Activated T-helper 2 cell treated with anti-CD3 and anti-CD28 coated beads, Interferon-gamma antibody, Interleukin-2, Interleukin-4, amounts not matched to agents 10 μg/mL and 5 μg/mL and 100 μg/mL, durations not matched to agents 14 hours and 24 hours and 36 hours (primary cell): ENCODE data around the gene PKNOX2. TPM values are rescaled to one million over a fixed set of nuclear protein-coding genes. Genes with fewer than 3 reads are reported as not detected.
A peak's percentile ranks its signal among the peaks of the same experiment; 100 is the strongest.

Experiments
- DNase-seq: peaks from one replicate; pipeline ENCODE4 v3.0.0; 2021; ENCODE audit warnings: low spot score
- H3K27ac Mint-ChIP-seq: one replicate; pipeline ENCODE4 v1.8.0; 2021; ENCODE audit warnings: mixed read lengths
- H3K27me3 Mint-ChIP-seq: one replicate; pipeline ENCODE4 v1.8.0; 2021; ENCODE audit warnings: low read depth, mixed read lengths
- H3K36me3 Mint-ChIP-seq: one replicate; pipeline ENCODE4 v1.8.0; 2021; ENCODE audit warnings: low read depth, mixed read lengths
- H3K4me1 Mint-ChIP-seq: one replicate; pipeline ENCODE4 v1.8.0; 2021; ENCODE audit warnings: low read depth, mixed read lengths
- H3K4me3 Mint-ChIP-seq: one replicate; pipeline ENCODE4 v1.8.0; 2021; ENCODE audit warnings: low read depth, mild to moderate bottlenecking, moderate library complexity, mixed read lengths
- H3K9me3 Mint-ChIP-seq: one replicate; pipeline ENCODE4 v1.8.0; 2021; ENCODE audit warnings: mixed read lengths
- intact Hi-C: fragments of 100-400 bp; cut with micrococcal nuclease; formaldehyde crosslinking; loops from one replicate; pipeline ENCODE4 v1.15.1; 2023
- total RNA-seq: library from RNA; stranded (reverse); gene quantifications from 2 replicates; pipeline ENCODE4 v1.2.3, GENCODE V29; 2022

PKNOX2 gene
- total RNA-seq, 1 donor from 2014 or later, result not detected

- Mint-ChIP-seq H3K9me3 (no peaks in the 10 kb centered on the region), H3K36me3 (no peaks in the 10 kb centered on the region), H3K27me3 (no peaks in the 10 kb centered on the region), H3K27ac (no peak overlapping the region), H3K4me3 (no peak overlapping the region), H3K4me1 (no peaks in the 10 kb centered on the region)
- DNase-seq, result no peak
- intact Hi-C loops, result loop anchor here (10.0 kb wide), 1 partner anchor 449 kb away; no protein-coding TSS in a partner anchor
Observed at GRCh38 chr11:125425601-125426000, 261.1 kb downstream of the PKNOX2 start.

- DNase-seq, result no peak
- Mint-ChIP-seq H3K27ac (no peak overlapping the region), H3K9me3 (no peaks in the 10 kb centered on the region), H3K4me1 (no peaks in the 10 kb centered on the region), H3K4me3 (no peak overlapping the region), H3K27me3 (no peaks in the 10 kb centered on the region), H3K36me3 (no peaks in the 10 kb centered on the region)
- intact Hi-C loops, result loop anchor here (10.0 kb wide), 1 partner anchor 448 kb away; no protein-coding TSS in a partner anchor
Observed at GRCh38 chr11:125426818-125427528, 262.4 kb downstream of the PKNOX2 start.

GRCh38 chr11:125428486-125429173 is 264.1 kb downstream of the PKNOX2 start:
- Mint-ChIP-seq H3K27ac (no peak overlapping the region), H3K4me3 (no peak overlapping the region), H3K9me3 (no peaks in the 10 kb centered on the region), H3K36me3 (no peaks in the 10 kb centered on the region), H3K27me3 (no peaks in the 10 kb centered on the region), H3K4me1 (no peaks in the 10 kb centered on the region)
- intact Hi-C loops, result loop anchor here (10.0 kb wide), 1 partner anchor 446 kb away; no protein-coding TSS in a partner anchor
- DNase-seq, result no peak

GRCh38 chr11:125429174-125429707 is 264.7 kb downstream of the PKNOX2 start:
- intact Hi-C loops, result loop anchor here (10.0 kb wide), 1 partner anchor 446 kb away; no protein-coding TSS in a partner anchor
- DNase-seq, result peak; percentile 15
- no peak overlapping the region for H3K4me3 Mint-ChIP-seq
- no peaks in the 10 kb centered on the region for H3K36me3 Mint-ChIP-seq
- H3K9me3 Mint-ChIP-seq, result no peaks in the 10 kb centered on the region
- H3K4me1 Mint-ChIP-seq, result no peaks in the 10 kb centered on the region
- H3K27ac Mint-ChIP-seq, result no peak overlapping the region
- no peaks in the 10 kb centered on the region for H3K27me3 Mint-ChIP-seq

GRCh38 chr11:125429807-125430678 is 265.5 kb downstream of the PKNOX2 start:
- Mint-ChIP-seq H3K9me3 (no peaks in the 10 kb centered on the region), H3K27ac (no peak overlapping the region), H3K4me1 (no peaks in the 10 kb centered on the region), H3K4me3 (no peak overlapping the region), H3K36me3 (no peaks in the 10 kb centered on the region), H3K27me3 (no peaks in the 10 kb centered on the region)
- intact Hi-C loops, result loop anchor here (10.0 kb wide), 1 partner anchor 445 kb away; no protein-coding TSS in a partner anchor
- no peak for DNase-seq

GRCh38 chr11:125431009-125431408 is 266.5 kb downstream of the PKNOX2 start:
- no peak for DNase-seq
- Mint-ChIP-seq H3K36me3 (no peaks in the 10 kb centered on the region), H3K4me3 (no peak overlapping the region), H3K27ac (no peak overlapping the region), H3K27me3 (no peaks in the 10 kb centered on the region), H3K9me3 (no peaks in the 10 kb centered on the region), H3K4me1 (no peaks in the 10 kb centered on the region)
- intact Hi-C loops, result no loop called here

GRCh38 chr11:125431481-125431880 is 266.9 kb downstream of the PKNOX2 start:
- H3K4me1 Mint-ChIP-seq, result no peaks in the 10 kb centered on the region
- no peaks in the 10 kb centered on the region for H3K36me3 Mint-ChIP-seq
- H3K27ac Mint-ChIP-seq, result no peak overlapping the region
- no peaks in the 10 kb centered on the region for H3K9me3 Mint-ChIP-seq
- intact Hi-C loops, result no loop called here
- DNase-seq, result no peak
- no peaks in the 10 kb centered on the region for H3K27me3 Mint-ChIP-seq
- H3K4me3 Mint-ChIP-seq, result no peak overlapping the region

GRCh38 chr11:125433454-125434121 is 269.0 kb downstream of the PKNOX2 start:
- H3K36me3 Mint-ChIP-seq, result no peaks in the 10 kb centered on the region
- DNase-seq, result no peak
- no peaks in the 10 kb centered on the region for H3K9me3 Mint-ChIP-seq
- no peaks in the 10 kb centered on the region for H3K4me1 Mint-ChIP-seq
- no peaks in the 10 kb centered on the region for H3K27me3 Mint-ChIP-seq
- intact Hi-C loops, result no loop called here
- H3K4me3 Mint-ChIP-seq, result no peak overlapping the region
- no peak overlapping the region for H3K27ac Mint-ChIP-seq

GRCh38 chr11:125435461-125436238 is 271.1 kb downstream of the PKNOX2 start:
- Mint-ChIP-seq H3K27ac (no peak overlapping the region), H3K4me3 (no peak overlapping the region), H3K4me1 (no peaks in the 10 kb centered on the region), H3K9me3 (no peaks in the 10 kb centered on the region), H3K27me3 (peaks cover 1% of the 10 kb centered on the region), H3K36me3 (no peaks in the 10 kb centered on the region)
- intact Hi-C loops, result no loop called here
- DNase-seq, result no peak

- Mint-ChIP-seq H3K27me3 (peaks cover 13% of the 10 kb centered on the region), H3K4me3 (no peak overlapping the region), H3K4me1 (no peaks in the 10 kb centered on the region), H3K36me3 (no peaks in the 10 kb centered on the region), H3K27ac (no peak overlapping the region), H3K9me3 (no peaks in the 10 kb centered on the region)
- intact Hi-C loops, result no loop called here
- DNase-seq, result no peak
Observed at GRCh38 chr11:125441648-125442410, 277.3 kb downstream of the PKNOX2 start.

GRCh38 chr11:125442946-125443345 is 278.4 kb downstream of the PKNOX2 start:
- no peaks in the 10 kb centered on the region for H3K9me3 Mint-ChIP-seq
- no peaks in the 10 kb centered on the region for H3K36me3 Mint-ChIP-seq
- intact Hi-C loops, result no loop called here
- peaks cover 16% of the 10 kb centered on the region for H3K27me3 Mint-ChIP-seq
- H3K27ac Mint-ChIP-seq, result no peak overlapping the region
- no peak for DNase-seq
- H3K4me1 Mint-ChIP-seq, result no peaks in the 10 kb centered on the region
- H3K4me3 Mint-ChIP-seq, result no peak overlapping the region
